ENCODE results near the gene CAB39L.
"Not testable (repeated sequence)": the region's sequence is repeated elsewhere in the genome, so short reads cannot be mapped to it uniquely, and the experiment has no call there.

The CAB39L gene

GRCh38 chr13:49342454-49342853, 101.4 kb downstream of the CAB39L start:
- DNase-seq, result no peak

GRCh38 chr13:49341941-49342340, 101.9 kb downstream of the CAB39L start:
- DNase-seq, result no peak

GRCh38 chr13:49341517-49341916, 102.3 kb downstream of the CAB39L start:
- no peak for DNase-seq

DNA sequence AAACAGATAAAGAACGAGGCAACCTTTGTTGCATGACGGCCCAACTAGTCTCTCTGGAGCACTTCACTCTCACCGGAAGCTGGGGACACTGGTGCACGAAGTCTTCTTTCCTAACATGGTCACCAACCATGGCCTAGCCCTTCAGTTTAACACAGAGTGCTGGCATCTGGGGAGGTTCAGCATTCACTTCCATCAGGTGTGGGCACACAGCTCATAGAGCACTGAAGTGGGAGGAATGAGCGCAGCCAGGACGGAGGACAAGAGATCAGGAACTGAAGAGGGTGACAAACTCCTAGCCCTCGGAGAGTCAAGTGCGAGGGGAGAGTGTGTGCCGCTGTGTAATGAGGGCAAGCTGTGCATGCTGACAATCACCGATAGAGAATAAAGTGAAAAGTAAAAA, 103.7 kb downstream of the CAB39L start:
- DNase-seq, result no peak

DNA sequence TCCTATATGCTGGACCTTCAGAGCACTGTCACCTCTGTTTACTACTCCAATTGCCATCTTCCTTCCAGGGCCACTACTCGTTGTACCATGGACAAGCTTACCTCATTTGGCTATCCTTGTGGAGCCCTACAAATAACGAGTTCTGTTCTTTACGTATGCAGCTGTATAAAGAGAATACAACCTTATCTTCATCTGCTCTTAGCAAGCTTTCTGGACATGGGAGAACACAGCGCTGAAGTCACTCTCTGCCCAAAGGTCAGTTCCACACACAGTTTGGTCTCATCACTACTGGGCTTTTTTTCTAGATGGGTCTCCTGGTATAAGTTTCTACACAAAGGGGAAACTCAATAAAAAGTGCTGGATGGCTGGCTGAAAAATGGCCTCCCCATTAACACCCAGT, 107.2 kb downstream of the CAB39L start:
- DNase-seq, result no peak

- no peak for DNase-seq
Measured at GRCh38 chr13:49330546-49330864, 113.4 kb downstream of the CAB39L start.

DNA sequence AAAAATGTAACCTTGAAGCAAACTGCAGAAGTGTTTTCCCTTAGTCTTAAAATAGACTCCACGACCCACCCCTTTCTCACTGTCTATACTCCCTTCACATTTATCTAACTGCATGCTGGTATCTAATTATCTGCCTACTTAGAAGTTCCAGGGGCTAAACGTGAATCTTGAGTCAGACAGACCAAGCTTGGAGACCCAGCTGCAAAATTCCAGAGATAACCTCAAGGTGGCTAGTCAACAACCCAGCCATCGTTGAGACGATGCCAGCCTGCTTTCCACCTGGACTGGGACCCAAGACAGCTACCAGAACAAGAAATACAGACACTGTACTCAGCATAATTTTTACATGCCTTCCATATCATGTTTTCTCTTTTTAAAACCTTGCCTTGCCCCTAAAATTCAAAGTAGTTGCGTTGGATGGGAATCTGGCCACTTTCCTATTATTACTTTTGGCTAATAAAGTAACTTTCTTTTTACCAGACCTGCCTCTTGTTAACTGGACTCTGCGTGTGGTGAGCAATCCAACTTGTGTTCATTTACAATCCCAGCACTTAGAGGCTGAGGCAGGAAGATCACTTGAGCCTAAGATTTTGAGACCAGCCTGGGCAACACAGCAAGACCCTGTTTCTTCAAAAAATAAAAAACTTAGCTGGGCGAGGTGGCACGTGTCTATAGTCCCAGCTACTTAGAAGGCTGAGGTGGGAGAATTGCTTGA, 113.9 kb downstream of the CAB39L start:
- no peak for DNase-seq

GRCh38 chr13:49327145-49327544, 116.7 kb downstream of the CAB39L start:
- not testable (repeated sequence) for DNase-seq

GRCh38 chr13:49326222-49326917, 117.5 kb downstream of the CAB39L start:
- no peak for DNase-seq

DNA sequence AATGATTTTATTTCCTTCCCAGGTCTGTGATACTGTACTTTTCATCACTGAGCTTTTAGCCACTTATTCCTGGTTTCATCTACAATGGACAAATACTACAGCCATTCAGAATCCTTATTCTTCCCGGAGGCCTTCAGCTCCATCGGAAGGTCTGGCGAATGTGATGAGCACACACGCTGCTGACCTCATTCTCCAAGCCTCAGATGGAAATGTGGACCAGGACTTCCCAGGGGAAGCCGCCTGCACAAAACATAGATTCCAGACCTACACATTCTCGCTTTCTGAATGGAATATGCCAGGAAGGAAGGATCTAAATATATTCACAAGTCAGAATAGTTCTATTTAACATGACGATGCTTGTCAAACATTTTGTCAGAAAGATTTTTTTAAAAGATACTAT, 120.5 kb downstream of the CAB39L start:
- DNase-seq, result no peak

DNA sequence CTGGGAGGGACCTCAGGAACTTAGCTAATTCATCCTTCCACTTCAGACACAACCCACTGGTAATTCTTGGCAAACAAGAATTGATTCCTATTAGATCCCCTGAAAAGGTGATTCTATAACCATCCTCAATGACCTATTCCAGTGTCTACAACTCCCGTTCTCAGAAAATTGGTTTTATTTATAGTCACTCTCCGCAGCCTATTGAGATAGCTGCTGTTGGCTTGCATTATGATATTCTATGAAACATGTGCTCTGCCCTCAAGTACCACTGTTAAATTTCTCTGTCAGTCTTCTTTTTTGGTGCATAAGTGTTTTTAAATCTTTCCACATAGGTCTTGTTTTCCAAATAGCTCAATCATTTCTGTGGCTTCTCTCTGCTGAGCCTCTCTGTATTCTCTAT, 121.2 kb downstream of the CAB39L start:
- DNase-seq, result no peak

DNA sequence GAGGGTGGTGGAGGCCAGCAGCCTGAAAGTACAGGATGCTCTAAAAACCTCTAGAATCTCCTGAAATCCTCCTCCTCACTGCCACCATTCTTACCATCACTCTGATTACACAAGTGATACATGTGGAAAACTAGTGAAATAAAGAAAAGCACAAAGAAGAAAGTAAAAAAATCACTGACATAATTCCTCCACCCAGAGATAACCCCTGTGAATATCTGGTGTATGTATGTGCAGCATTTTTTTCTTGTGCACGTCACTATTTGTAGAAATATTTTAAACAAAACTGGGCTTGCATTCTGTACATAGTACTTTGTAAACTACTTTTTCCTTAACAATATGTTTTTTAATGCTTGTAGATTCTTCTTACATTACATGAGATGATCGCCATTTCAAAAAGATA, 122.9 kb downstream of the CAB39L start:
- no peak for DNase-seq

DNA sequence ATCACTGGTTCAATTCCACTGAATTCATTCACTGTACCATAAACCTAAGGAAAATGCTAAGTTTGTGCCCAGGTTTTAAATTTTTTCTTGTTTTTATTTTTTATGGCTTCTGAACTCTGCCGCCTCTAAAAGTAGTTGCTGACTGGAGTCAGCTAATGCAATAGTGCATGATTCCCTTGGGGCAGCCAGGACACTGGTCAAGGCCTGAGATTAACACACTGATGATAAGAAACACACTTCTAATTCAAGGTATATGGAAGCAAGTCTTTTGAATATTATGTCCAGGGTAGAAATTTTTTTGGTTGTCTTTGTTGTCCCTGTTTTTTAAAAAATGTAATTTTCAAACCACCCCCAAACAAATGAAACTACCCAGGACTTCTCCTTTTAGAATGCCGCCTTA, 123.9 kb downstream of the CAB39L start:
- no peak for DNase-seq

- DNase-seq, result no peak
Measured at GRCh38 chr13:49319551-49319950, 124.3 kb downstream of the CAB39L start.

- DNase-seq, result no peak
Measured at GRCh38 chr13:49315756-49316482, 127.9 kb downstream of the CAB39L start.

GRCh38 chr13:49315036-49315565, 128.8 kb downstream of the CAB39L start:
- no peak for DNase-seq

DNA sequence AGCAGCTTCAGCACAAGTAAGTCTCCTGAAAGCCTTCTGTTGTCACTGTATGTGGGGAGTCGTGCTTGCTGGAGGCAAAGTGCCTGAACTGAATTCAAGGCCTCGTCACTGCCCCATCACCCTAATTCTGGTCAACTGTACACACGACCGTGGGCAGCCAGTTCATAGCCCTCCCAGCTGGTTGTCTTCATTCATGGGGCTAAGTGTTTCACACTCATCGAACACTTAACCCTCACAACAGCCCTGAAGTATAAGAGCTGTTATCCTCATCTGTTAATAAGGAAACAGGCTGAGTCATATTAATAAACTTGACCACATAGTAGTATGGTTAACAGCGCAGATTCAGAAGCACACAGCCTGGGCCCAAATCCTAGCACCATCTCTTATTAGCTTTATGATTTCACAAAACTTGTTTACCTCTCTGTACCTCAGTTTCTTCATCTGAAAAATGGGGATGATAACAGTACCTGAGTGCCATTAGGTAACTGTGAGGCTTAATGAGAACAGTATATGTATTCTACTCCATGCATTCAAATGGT, 129.5 kb downstream of the CAB39L start:
- no peak for DNase-seq

GRCh38 chr13:49311816-49312215, 132.0 kb downstream of the CAB39L start:
- no peak for DNase-seq

GRCh38 chr13:49310251-49310650, 133.6 kb downstream of the CAB39L start:
- no peak for DNase-seq

DNA sequence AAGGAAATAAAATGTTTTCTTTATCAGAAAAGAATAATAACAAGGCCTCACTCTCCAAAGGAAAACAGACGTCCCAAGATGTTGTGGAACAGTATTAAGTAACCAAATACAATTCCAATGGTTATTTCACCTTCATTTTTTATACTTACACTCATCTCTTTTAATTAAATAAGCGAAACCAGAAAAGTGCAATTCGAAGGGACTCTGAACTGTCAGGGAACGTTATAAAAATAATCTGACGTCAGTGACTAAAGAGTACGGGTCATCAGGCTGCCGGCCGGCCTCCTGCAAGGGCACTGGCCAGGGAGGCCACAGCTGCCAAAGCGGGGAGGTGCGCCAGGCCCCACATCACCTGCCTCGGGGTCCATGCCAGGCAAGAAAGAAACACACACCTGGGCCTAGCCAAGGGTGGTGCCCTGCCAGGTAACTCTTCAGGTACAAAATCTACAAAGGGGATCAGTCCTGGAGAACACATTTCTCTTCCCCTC, 134.9 kb downstream of the CAB39L start:
- DNase-seq, result no peak

DNA sequence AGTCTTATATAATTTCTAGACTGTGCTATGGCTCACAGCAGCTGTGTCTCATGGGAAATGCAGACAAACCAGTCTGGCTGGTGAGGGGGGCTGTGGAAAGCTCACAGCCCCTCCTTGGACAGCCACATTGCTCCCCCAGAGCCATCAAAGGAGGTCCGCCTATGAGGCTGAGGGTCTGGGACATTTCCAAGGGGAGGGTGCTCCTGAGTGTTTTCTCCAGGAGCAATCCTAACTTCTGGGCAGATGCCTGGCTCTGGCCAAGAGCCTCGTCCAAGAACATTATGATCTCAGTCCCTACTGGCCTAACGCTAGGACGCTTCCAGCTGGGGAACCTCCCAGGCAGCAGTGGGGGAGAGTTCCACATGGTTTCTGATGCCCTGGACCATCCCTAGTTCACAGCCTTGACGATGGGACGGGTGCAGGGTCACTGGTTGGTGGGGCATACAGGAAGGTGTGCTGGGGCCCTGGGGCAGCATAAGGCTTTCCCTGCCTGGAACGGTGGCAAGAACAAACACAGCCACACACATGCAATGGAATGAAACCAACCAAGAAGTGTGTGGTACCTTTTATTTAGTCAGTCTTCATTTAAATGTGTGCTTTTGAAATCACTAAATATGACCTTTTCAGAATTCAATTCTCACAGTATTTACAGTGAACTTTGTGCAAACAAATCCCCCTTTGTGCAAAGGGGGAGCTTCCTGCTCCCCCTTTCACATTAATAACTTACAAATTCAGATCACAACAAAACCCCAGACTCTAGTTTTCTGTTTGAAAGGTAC, 135.6 kb downstream of the CAB39L start:
- DNase-seq, result no peak

- DNase-seq, result no peak
Measured at GRCh38 chr13:49307365-49307764, 136.5 kb downstream of the CAB39L start.
